ENCODE measurements around the gene NMT1.

- TF ChIP-seq YY1 (IDR thresholded peaks at IDR 0.05; ENCODE audit: insufficient read depth, insufficient read length): no peak
- TF ChIP-seq ZNF274 (IDR thresholded peaks at IDR 0.05; ENCODE audit: low read depth, low read length): no peak
These were observed 25.3 kb downstream of the NMT1 start for GRCh38 chr17:45086391-45086790.

Data from NT2/D1 (cell line).